Neutrophil (primary cell): ENCODE results near the gene PPP2R2D.

Experiments used
- H3K27ac ChIP-seq: fragments of 200-600 bp; sonication (generic); 2 replicates; pipeline ENCODE4 v1.5.1; 2016; ENCODE audit warnings: mild to moderate bottlenecking, moderate library complexity
- H3K27me3 ChIP-seq: fragments of 200-600 bp; sonication (generic); 2 replicates; pipeline ENCODE4 v1.6.0; 2016; ENCODE audit warnings: mild to moderate bottlenecking
- H3K36me3 ChIP-seq: fragments of 200-600 bp; sonication (generic); 2 replicates; pipeline ENCODE4 v1.5.1; 2017
- H3K4me1 ChIP-seq, 2 experiments: fragments of 200-600 bp in 1 of 2; sonication (generic) in 1 of 2; 1 replicate in 1 of 2; 2 replicates in 1 of 2; pipeline versions ENCODE4 v1.5.1 to v1.6.1; 2013 to 2016; ENCODE audit warnings: low read depth in 1 of 2, low read length in 1 of 2, mild to moderate bottlenecking in 1 of 2, moderate library complexity in 1 of 2; ENCODE audit not compliant: control insufficient read depth in 1 of 2, insufficient read depth in 1 of 2
- H3K4me3 ChIP-seq, 2 experiments: fragments of 200-600 bp in 1 of 2; sonication (generic) in 1 of 2; 1 replicate in 1 of 2; 2 replicates in 1 of 2; pipeline ENCODE4 v1.5.1; 2013 to 2016; ENCODE audit warnings: low read depth in 1 of 2, low read length in 1 of 2, mild to moderate bottlenecking in 1 of 2, moderate library complexity in 1 of 2
- H3K9me3 ChIP-seq: fragments of 200-600 bp; sonication (generic); 2 replicates; pipeline ENCODE4 v1.5.1; 2016
- TF ChIP-seq, protein P1 (sequence below): fragments of 200-600 bp; sonication (generic); IDR thresholded peaks from 2 replicates; pipeline ENCODE4 v1.5.1; 2016; ENCODE audit warnings: antibody characterized with exemption

The PPP2R2D gene

GRCh38 chr10:131907679-131908078 is 6.9 kb downstream of the PPP2R2D start:
- Histone ChIP-seq H3K9me3 (no peaks in the 10 kb centered on the region), H3K36me3 (peaks cover 25% of the 10 kb centered on the region), H3K27ac (no peak overlapping the region)

GRCh38 chr10:131908151-131908550 is 7.3 kb downstream of the PPP2R2D start:
- H3K4me1 ChIP-seq = peaks cover 12 to 21% of the 10 kb centered on the region in 2 experiments
- no peaks in the 10 kb centered on the region for H3K27me3 ChIP-seq
- H3K9me3 ChIP-seq = no peaks in the 10 kb centered on the region
- H3K27ac ChIP-seq = no peak overlapping the region
- peaks cover 25% of the 10 kb centered on the region for H3K36me3 ChIP-seq
- H3K4me3 ChIP-seq = no peak overlapping the region
- TF ChIP-seq, protein P1, sequence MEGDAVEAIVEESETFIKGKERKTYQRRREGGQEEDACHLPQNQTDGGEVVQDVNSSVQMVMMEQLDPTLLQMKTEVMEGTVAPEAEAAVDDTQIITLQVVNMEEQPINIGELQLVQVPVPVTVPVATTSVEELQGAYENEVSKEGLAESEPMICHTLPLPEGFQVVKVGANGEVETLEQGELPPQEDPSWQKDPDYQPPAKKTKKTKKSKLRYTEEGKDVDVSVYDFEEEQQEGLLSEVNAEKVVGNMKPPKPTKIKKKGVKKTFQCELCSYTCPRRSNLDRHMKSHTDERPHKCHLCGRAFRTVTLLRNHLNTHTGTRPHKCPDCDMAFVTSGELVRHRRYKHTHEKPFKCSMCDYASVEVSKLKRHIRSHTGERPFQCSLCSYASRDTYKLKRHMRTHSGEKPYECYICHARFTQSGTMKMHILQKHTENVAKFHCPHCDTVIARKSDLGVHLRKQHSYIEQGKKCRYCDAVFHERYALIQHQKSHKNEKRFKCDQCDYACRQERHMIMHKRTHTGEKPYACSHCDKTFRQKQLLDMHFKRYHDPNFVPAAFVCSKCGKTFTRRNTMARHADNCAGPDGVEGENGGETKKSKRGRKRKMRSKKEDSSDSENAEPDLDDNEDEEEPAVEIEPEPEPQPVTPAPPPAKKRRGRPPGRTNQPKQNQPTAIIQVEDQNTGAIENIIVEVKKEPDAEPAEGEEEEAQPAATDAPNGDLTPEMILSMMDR = no peak

More at GRCh38 chr10:131907679-131908078, 6.9 kb downstream of the PPP2R2D start:
- Histone ChIP-seq H3K4me3 (no peak overlapping the region), H3K27me3 (no peaks in the 10 kb centered on the region), H3K4me1 (peaks cover 14 to 26% of the 10 kb centered on the region in 2 experiments)
- TF ChIP-seq, protein P1 = no peak

GRCh38 chr10:131909014-131909808 is 8.4 kb downstream of the PPP2R2D start:
- H3K9me3 ChIP-seq = no peaks in the 10 kb centered on the region
- H3K27me3 ChIP-seq = no peaks in the 10 kb centered on the region
- no peak overlapping the region for H3K27ac ChIP-seq
- H3K4me3 ChIP-seq = no peak overlapping the region
- peaks cover 12 to 18% of the 10 kb centered on the region in 2 experiments for H3K4me1 ChIP-seq
- TF ChIP-seq, protein P1 = no peak
- peaks cover 25% of the 10 kb centered on the region for H3K36me3 ChIP-seq

DNA sequence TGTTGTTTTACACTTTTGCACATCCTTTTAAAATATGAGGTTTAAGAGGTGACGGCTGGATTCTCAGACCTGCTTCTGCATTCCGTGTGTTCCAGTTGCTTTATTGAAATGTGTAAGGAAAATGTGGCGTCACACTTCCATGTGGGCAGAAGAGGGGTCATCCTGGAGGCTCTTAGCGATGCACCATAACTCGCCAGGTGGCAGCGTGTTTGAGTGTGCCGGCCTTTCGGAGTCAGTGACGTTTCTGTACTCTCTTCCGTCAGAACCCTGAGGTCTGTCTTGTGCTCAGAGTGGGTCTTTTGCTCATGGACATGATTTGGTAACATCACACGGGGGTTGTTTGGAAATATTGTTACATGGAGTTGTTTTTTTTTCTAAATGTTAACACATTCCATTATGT is 9.1 kb downstream of the PPP2R2D start:
- H3K27me3 ChIP-seq = no peaks in the 10 kb centered on the region
- H3K4me1 ChIP-seq = peaks cover 12 to 18% of the 10 kb centered on the region in 2 experiments
- H3K4me3 ChIP-seq = no peak overlapping the region
- TF ChIP-seq, protein P1 = no peak
- no peak overlapping the region for H3K27ac ChIP-seq
- H3K9me3 ChIP-seq = no peaks in the 10 kb centered on the region
- peaks cover 29% of the 10 kb centered on the region for H3K36me3 ChIP-seq

DNA sequence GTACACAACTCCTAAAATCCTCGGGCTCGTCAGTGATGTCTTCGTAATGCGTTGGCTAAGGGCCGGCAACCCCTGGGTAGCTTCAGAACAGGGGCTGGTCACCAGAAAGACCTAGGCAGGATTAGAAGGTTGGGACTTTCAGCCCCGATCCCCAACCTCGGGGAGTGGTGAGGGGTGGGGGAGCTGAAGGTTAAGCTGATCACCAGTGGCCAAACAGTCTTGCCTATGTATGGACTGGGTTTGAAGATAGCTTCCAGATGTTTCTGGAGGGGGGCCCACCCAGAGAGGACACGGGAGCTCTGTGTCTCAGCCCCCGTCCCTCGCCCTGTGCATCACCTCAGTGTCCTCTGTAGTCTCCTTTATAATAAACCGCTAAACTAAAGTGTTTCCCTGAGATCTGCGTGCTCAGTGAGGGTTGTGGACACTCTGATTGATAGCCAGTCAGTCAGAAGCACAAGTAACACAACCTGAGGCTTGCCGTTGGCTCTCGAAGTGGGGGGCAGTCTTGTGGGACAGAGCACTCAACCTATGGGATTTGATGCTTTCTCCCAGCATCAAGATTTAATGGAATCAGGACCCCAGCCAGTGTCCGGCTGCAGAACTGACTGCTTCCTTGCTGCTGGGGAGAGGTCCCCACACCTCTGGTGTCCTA is 10.0 kb downstream of the PPP2R2D start:
- H3K4me3 ChIP-seq = no peak overlapping the region
- peaks cover 24% of the 10 kb centered on the region for H3K36me3 ChIP-seq
- TF ChIP-seq, protein P1 = no peak
- H3K9me3 ChIP-seq = no peaks in the 10 kb centered on the region
- no peak overlapping the region for H3K27ac ChIP-seq
- H3K27me3 ChIP-seq = no peaks in the 10 kb centered on the region
- peaks cover 12 to 14% of the 10 kb centered on the region in 2 experiments for H3K4me1 ChIP-seq
